Right forelimb (tissue), 1 donor: ENCODE results near the gene FGD6.

ENCODE experiments used
- DNase-seq: peaks from one replicate; pipeline ENCODE4 v3.0.0-alpha.2; 2018

Gene FGD6

DNA sequence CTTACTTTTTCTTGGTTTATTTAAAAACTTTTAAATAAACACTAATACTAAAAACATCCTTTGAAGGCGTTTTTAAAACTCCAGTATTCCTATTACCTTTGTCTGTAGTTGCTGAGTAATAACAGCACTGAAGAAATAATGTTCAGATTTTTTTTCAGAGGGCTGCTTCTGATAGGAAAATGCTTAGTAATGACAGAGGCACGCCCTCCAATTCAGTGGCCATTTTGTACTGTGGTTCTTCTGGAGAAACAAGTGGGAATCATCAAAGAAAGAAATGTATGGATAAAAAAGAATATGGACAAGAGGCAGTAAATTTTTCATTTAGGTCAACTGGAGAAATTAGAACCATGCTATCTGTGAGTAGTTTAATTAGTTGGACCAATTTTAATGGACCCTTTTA lies 13.9 kb upstream of the FGD6 start:
- DNase-seq = no peak

DNA sequence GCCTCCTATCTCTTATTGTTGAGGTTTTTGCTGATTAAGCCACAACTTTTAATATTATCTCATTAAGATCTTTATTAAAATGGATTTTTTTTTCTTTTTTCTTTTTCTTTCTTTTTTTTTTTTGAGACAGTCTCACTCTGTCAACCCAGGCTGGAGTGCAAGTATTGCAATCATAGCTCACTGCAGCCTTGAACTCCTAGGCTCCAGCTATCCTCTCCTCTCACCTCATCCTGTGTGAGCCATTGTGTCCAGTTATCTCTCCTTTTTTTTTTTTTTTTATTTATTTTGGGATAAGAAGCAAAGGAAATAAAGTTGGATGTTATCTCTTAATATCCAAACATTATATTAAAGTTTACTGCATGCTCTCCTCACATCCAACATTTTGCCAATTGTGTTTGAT lies 13.0 kb upstream of the FGD6 start:
- no peak for DNase-seq

DNA sequence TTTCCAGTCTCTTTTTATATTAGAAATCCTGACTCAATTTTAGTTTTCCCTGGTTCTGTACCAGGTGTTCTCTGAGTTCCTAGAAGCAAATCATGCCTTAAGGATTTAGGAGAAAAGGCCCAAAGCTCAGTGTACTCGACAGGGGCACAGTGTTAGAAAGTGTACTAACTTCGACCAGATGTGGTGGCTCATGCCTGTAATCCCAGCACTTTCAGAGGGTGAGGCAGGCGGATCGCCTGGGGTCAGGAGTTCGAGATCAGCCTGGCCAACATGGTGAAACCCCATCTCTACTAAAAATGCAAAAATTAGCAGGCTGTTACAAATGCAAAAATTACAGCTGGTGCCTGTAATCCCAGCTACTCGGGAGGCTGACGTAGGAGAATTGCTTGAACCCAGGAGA lies 12.4 kb upstream of the FGD6 start:
- DNase-seq = no peak

DNA sequence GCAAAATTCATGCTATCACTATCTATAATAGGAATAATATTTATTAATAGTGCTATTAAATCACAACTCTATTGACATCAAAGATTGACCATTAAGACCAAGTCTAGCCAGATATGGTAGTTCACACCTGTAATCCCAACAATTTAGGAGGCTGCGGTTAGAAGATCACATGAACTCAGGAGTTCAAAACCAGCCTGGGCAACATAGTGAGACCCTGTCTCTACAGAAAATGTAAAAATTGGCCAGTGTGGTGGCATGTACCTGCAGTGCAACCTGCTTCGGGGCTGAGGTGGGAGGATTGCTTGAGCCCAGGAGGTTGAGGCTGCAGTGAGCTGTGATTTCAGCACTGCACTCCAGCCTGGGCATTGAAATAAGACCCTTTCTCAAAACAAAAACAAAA lies 11.3 kb upstream of the FGD6 start:
- no peak for DNase-seq

DNA sequence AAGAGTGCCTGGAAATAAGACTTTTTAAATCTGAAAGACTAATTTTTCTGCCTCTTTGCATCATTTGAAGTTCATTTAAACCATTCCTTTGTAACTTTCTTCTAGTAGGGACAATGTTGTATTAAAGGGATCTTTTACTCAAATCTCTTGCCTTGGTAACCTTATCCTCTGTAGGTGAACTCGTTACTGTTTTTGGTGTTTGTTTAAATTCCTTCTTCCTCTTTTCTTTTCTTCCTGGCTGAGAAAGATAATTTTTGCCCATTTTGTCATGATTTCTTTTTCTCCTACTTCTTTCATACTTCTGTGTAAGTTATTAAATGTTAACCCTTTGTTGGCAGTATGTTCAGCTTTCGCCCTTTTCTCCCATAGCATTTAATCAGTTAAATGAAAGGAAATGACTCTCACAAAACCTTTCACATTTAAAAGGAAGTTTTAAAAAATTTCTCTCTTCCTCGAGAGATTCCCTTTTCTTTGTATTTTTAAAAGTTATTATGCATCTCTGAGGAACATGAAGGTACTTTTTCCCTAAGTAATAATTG lies 10.6 kb upstream of the FGD6 start:
- DNase-seq = no peak

DNA sequence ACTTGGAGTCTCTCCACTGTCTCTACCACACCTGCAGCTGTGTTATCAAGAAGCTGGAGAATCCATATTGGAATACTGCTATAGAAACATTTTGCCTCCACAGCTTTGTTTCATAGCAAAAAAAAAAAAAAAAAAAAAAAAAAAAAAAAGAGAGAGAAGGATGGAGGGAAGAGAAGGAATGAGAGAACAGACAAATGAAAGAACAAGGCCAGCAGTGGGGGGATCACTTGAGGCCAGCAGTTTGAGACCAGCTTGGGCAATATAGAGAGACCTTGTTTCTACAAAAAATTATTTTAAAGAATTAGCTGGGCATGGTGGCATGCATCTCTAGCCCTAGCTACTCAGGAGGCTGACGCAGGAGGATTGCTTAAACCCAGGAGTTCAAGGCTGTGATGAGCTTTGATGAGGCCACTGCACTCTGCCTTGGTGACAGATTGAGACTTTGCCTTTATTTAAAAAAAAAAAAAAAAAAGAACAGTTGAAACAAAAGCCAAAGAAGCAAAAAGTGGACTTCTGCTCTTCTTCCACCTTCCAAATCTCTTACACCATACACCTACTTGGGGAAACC lies 8.5 kb upstream of the FGD6 start:
- no peak for DNase-seq

DNA sequence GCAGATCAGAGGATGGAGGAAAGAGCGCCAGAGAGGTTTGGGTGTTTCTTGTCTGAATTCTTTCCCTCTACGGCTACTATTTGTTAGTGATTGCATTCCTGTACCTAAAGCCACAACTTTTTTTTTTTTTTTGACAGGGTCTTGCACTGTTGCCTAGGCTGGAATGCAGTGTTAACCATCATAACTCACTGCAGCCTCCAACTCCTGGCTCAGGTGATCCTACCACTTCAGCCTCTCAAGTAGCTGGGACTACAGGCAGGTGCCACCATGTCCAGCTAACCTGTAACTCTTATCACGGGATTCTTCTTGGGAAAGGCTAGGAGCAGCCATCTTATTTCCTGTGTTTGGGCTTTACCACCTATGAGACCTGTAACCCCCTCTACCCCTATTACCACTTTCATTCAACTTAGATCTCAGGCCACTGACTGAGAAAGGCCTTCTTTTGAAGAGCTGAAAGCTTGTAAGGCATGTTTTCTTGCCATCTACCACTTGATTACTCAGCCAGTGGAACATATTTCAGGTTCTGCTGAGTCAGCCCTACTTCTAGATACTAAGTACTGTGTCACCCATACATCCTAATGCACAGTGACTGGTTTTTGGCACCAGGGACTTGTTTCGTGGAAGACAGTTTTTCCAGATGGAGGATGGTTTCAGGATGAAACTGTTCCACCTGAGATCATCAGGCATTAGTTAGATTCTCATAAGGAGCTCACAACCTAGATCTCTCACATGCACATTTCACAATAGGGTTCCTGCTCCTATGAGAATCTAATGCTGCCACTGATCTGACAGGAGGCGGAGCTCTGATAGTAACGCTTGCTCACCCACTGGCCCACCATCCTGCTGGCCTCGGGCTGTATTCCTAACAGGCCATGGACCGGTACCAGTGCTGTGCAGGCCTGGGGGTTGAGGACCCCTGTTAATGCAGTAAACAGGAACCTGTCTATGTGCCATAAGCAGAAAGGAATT lies 7.2 kb upstream of the FGD6 start:
- DNase-seq = no peak

DNA sequence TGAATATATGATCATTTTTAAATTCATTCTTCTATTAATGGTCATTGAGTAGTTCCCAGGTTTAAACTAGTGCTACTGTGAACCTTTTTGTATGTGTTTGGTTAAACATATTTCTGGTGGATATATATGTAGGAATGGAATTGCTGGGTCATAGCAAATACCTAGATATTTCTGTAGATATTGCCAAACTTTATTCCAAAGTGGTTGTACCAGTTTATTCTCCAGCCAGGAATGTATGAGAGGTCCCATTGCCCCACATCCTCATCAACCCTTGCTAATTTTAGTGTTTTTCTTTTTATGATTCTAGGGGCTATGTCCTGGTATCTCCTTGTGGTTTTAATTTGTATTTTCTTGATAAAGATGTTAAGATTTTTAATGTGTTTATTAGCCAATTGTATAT lies 3.5 kb upstream of the FGD6 start:
- DNase-seq = no peak

DNA sequence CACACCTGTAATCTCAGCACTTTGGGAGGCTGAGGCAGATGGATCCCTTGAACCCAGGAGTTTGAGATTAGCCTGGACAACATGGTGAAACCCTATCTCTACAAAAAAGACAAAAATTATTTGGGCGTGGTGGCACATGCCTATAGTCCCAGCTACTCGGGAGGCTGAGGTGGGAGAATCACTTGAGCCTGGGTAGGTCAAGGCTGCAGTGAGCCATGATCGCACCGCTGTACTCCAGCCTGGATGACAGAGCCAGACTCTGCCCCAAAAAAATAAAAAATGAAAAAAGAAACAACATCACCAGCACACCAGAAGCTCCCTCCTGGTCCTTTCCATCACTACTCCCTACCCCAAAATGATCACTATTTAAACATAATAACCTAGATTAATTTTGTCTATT lies 2.9 kb upstream of the FGD6 start:
- no peak for DNase-seq

DNA sequence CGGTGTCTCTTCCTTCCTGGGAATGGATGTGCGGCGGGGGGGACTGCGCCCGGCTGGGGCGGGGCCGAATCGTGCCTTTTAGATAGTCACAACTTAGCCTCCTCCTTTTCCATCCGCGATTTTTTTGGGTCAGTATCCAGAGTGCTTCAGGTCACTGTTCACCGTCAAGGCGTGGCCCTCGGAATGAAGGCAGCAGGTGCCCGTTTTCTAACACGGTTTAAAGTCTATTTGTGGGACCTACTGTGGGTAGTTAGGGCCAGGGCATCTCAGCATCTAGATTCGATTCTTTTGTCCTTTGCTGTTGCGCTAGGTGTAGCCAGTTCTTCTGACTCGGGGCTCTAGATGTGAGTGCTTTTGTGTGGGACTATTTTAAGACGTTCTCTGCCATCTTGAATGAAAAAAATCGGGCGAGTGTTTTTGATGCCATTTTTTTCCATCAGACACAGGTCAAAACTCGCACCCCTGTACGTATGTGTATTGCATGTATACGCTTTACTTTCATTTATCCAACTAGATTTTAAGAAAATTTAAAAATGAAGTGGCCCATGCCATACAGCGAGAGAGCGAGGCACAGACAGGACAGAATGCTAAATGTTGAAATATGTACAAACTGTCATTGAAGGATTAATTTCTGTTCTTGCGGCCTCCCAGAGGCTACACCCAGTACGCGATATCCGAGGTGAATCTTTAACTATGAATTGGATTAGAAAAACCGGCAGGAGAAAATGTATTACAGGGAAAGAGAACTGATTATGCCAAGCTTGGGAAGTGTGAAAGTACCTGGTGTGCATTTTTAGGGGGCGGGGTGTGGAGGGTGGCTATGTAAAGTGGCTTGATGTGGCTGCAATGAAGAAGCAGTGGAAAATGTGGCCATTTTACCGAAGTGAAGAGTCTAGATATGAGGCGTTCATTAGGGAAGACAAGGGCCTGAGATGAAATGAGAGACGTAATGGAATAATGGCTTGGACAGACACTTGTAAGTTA lies 1.2 kb upstream of the FGD6 start:
- DNase-seq = peak; percentile 57

DNA sequence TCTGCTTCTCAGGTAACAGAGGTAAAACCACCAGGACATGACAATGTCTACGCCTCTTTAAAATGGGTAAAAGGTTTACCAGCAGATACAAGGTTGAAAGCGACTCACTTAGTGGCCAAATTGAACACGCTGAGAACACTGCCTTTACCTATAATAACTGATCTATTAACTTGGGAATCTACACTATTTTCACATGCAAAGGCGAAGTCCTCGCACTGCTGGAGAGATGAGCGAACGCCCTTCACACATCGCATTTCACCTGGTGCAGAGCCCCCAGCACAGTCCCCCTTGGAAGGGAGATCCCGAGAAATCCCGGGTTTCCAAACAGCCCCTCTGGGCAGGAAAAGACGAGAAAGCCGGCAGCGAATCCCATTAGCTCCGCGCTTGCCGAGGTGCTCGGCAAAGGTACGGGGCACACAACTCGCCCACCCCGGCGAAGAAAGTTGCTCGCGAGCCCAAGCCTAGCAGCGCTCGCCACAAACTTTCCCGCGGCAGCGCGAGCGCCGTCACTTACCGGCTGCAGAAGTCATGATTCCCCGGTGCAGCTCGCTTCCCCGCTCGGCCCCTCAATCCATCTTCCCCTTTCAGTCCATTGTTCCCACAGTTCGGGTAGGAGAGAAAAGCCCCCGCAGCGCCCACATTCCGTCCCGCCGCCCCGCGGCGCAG lies 423 bp downstream of the FGD6 start:
- no peak for DNase-seq

DNA sequence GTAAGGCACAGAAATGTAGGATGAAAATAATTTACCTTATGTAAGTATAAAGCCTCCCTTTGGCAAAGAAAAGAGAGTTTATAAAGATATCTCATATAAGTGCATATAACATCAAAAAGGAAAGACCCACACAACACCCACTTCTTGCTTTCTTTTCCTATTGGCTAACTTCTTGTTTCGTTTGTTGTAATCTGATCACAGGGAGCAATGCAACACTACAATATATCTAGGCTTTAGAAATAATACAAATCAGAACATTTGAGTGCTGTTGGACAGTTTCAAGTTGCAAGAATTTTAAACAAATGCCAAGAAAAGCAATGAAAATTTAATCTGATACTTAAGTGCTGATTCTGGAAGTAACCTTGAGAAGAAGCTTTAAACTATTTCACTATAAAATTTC lies 1.3 kb downstream of the FGD6 start:
- DNase-seq = no peak

DNA sequence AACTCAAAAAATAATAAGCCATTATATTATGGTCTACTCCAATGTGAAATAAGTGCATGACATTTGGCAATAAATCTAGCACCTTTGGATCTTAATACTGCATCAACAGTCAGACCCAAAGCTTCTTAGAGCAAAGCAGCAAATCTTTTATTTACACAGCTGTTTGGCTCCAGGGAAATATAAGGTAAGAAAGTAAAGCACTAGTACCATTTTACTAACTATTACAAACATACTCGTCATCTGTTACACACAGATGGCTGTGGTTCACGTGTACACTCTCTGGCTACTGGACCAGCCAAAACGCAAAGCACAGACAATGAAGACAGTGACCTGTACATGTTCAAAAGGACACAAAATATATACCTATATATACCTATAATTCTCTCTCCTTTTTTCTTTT lies 2.8 kb downstream of the FGD6 start:
- DNase-seq = no peak

DNA sequence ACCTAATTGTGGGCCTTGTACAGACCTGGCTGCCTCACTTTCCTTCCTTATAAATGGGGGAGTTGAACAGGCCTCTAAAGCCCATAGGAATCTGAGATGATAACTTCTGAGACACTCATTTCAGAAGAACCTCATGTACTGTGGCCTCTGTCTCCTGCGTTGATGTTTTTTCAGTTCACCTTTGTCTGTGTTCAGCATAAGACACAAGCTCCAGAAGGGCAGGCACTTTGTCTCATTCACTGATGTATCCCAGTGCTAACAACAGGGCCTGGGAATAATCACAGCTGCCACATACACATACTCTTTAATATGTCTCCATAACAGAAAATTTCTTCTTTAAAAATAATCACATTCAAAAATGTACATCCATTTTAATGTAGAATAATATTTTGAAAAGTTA lies 3.3 kb downstream of the FGD6 start:
- no peak for DNase-seq

DNA sequence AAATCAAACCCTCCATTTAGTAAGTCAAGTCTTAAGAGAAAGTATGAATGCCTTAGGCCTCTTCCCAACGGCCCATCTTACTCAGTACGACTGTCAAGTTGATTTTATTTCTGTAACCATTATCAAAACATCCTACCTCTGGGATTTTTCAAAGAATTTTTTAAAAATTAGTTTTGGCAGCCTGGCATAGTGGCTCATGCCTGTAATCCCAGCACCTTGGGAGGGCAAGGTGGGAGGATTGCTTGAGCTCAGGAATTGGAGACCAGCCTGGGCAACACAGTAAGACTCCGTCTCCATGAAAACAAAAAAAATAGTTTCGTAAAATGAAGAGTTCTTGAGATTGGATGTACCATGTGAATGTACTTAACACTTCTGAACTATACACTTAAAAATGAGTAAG lies 4.1 kb downstream of the FGD6 start:
- no peak for DNase-seq

DNA sequence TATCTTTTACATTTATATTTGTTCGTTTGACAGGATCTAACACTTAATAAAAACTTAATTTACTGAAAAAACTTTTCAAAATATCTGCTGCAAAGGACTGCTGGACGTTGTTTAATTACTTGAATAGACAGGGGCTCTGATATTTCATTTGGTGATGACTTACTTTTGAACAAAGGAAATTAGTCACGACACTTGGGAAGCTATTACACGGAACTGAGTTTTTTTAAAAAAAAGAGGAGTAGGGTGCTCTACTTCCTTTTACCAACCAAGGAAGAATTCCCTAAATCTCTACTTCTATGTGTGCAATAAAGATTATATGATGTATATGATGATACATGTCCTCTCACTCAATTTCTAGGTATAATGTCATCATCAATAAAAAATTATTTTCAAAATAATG lies 4.7 kb downstream of the FGD6 start:
- DNase-seq = no peak

DNA sequence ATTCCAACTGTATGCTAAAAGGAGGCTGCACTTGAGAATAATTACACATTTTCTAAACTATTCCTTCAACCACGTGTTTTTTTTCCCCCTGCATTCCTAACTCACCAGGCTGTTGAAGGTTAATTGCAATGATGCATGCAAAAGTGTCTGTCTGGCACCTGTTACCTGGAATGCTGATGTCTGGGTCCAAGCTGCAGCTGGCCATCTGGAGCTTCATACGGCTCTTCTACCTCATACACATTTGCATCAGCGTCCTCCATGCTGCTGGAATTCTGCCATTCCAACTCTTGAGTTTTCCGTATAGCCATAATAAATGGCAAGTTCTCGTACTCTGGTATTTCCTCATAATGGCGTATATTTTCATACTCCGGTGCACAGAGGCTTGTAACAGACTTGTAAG lies 8.6 kb downstream of the FGD6 start:
- no peak for DNase-seq

DNA sequence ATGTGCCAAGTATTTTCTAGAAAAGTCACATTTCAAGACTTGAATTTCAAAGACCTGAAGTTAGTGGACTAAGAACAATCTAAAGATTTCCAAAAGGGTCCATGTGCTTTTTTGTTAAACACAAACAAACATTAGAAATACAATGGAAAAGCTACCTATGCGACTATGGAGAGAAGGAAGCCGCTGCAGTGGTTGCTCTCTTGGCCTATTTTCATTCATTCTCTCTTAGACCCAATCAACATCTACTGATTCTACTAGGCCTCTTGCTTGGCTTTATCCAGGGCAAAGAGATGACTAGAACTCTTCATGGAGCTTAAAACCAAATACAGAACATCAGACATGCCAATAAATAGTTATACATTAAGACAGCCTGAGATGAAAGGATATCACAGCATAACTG lies 9.9 kb downstream of the FGD6 start:
- DNase-seq = no peak

DNA sequence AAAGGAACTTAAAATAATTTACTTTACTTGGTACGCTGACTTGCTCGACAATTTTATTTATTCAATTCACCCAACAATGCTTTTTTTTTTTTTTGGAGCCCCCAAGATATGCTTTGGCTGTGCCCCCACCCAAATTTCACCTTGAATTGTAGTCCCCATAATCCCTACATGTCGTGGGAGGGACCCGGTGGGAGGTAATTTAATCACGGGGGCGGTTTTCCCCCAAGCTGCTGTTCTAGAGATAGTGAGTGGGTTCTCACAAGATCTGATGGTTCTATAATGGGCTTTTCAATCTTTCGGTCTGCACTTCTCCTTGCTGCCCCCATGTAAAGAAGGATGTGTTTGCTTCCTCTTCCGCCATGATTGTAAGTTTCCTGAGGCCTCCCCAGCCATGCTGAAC lies 10.4 kb downstream of the FGD6 start:
- DNase-seq = no peak

DNA sequence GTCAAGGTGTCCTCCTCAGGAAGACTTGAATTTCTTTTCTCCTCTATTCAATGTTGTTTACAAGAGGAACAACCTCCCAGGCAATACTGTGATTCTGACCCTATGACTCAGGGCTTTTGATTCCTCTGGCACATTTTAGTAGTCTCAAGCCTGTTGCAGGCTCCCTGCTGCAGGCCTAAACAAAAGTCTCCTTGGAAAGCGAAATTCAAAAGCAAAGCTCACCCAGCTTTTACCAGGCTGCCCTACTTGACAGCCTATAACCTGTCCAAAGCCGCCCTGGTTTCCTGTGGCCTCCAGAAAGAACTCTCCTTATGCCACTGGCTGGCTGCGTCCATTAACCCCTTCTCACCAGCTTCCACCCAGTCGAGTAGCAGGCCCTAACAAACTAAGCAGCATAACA lies 11.6 kb downstream of the FGD6 start:
- DNase-seq = no peak

DNA sequence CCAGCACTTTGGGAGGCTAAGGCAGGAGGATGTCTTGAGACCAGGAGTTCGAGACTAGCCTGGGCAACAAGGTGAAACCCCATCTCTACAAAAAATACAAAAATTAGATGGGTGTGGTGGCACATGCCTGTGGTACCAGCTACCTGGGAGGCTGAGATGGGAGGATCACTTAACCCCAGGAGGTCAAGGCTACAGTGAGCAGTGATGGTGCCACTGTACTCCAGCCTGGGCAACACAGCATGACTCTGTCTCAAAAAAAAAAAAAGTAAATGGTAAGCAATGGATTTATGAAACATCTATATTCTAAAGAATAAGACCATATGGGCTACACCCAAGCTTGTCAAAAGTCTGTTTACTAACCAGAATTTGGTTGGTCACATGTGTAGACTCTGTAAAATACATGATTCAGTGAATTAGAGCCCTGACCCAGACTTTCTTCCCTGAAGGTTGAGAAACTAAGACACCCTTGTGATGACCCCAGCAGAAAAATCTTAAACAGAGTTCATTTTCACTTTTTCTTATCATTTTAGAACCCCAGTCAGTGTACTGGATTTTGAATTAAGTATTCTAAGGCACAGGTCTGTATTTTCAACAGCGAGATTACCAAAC lies 12.1 kb downstream of the FGD6 start:
- DNase-seq = no peak
